HepG2 (cell line): Measurements from ENCODE around the gene HRG. TPM values are rescaled to one million over a fixed set of nuclear protein-coding genes. Genes with fewer than 3 reads are reported as not detected.

Source experiments
- DRAP1 ChIP-seq: IDR thresholded peaks from 2 replicates; pipeline ENCODE4 v1.6.1; 2016; ENCODE audit warnings: missing genetic modification reagents, missing compliant biosample characterization
- NFATC3 ChIP-seq: sonication (generic); formaldehyde crosslinking; IDR thresholded peaks from 2 replicates; pipeline ENCODE4 v1.5.1; 2020; ENCODE audit warnings: mild to moderate bottlenecking, missing genetic modification reagents
- PRDM15 ChIP-seq: sonication (generic); formaldehyde crosslinking; IDR thresholded peaks from 2 replicates; pipeline ENCODE4 v1.4.0; 2020; ENCODE audit warnings: missing genetic modification reagents
- REST ChIP-seq, 2 experiments: IDR thresholded peaks; 2 replicates each; pipeline ENCODE4 v1.6.1; 2011 to 2012; ENCODE audit warnings: low read length in 2 of 2, borderline replicate concordance in 1 of 2, low read depth in 1 of 2, mild to moderate bottlenecking in 1 of 2, moderate library complexity in 1 of 2
- SCMH1 ChIP-seq: sonication (generic); formaldehyde crosslinking; IDR thresholded peaks from 2 replicates; pipeline ENCODE4 v1.9.0; 2021; ENCODE audit warnings: missing genetic modification reagents, mild to moderate bottlenecking, borderline replicate concordance
- ZNF136 ChIP-seq: sonication (generic); formaldehyde crosslinking; IDR thresholded peaks from 2 replicates; pipeline ENCODE4 v1.8.1; 2022; ENCODE audit warnings: low read depth, mild to moderate bottlenecking, moderate library complexity, missing genetic modification reagents
- ZNF317 ChIP-seq: sonication (generic); formaldehyde crosslinking; IDR thresholded peaks from 2 replicates; pipeline ENCODE4 v1.5.0; 2020; ENCODE audit warnings: mild to moderate bottlenecking, missing genetic modification reagents
- ZNF563 ChIP-seq: sonication (generic); formaldehyde crosslinking; IDR thresholded peaks from 2 replicates; pipeline ENCODE4 v1.8.0; 2022; ENCODE audit warnings: mild to moderate bottlenecking, moderate library complexity, missing genetic modification reagents
- ZNF569 ChIP-seq: sonication (generic); formaldehyde crosslinking; IDR thresholded peaks from 2 replicates; pipeline ENCODE4 v1.5.0; 2020; ENCODE audit warnings: mild to moderate bottlenecking, missing genetic modification reagents, moderate library complexity, borderline replicate concordance
- ZNF687 ChIP-seq: sonication (generic); formaldehyde crosslinking; IDR thresholded peaks from 2 replicates; pipeline ENCODE4 v1.5.1; 2020; ENCODE audit warnings: mild to moderate bottlenecking, missing genetic modification reagents, moderate library complexity
- ZNF747 ChIP-seq: sonication (generic); formaldehyde crosslinking; IDR thresholded peaks from 2 replicates; pipeline ENCODE4 v1.8.1; 2023; ENCODE audit warnings: missing genetic modification reagents, mild to moderate bottlenecking, borderline replicate concordance
- ZNF841 ChIP-seq: sonication (generic); formaldehyde crosslinking; IDR thresholded peaks from 2 replicates; pipeline ENCODE4 v1.8.1; 2023; ENCODE audit warnings: missing genetic modification reagents, borderline replicate concordance
- polyA plus RNA-seq, 8 experiments: library from polyadenylated mRNA; depleted of rRNA in 3 of 8; stranded (reverse) in 7 of 8; unstranded in 1 of 8; fragments of >200 nt; fragmentation: Illumina TruSeq in 4 of 8; extraction: Trizol in 4 of 8; gene quantifications; 2 replicates each; pipeline versions ENCODE4 v1.2.1 to v1.2.3, GENCODE V29; 2011 to 2016; ENCODE audit warnings: low read depth in 4 of 8, missing spikeins in 1 of 8, mixed read lengths in 1 of 8; ENCODE audit not compliant: insufficient read depth in 1 of 8
- total RNA-seq, 5 experiments: library from RNA; depleted of rRNA; stranded (reverse); fragments of >200 nt; fragmentation: Illumina TruSeq; extraction: Trizol; gene quantifications; 2 replicates each; pipeline ENCODE4 v1.2.3, GENCODE V29; 2016; ENCODE audit warnings: low read depth in 1 of 5

HRG gene
- total and polyA plus RNA-seq, 2 of the 13 experiments (the other 11 are each of a cell fraction or from before 2014, with no cell fraction given): 0.09 to 0.11 TPM

- TF ChIP-seq ZNF687 (CRISPR knock-in tag) (no peak), ZNF317 (CRISPR knock-in tag) (no peak), ZNF563 (CRISPR knock-in tag) (no peak), PRDM15 (CRISPR knock-in tag) (no peak), REST (IDR thresholded peaks at IDR 0.05; ENCODE audit: borderline replicate concordance in 1 of 2, low read depth in 1 of 2, low read length in 2 of 2) (no peak), ZNF841 (CRISPR knock-in tag) (no peak), SCMH1 (CRISPR knock-in tag) (no peak), ZNF747 (CRISPR knock-in tag) (peak; percentile 29), DRAP1 (CRISPR knock-in tag) (no peak), ZNF136 (0 out of 2 replicates have a peak, but pooled peaks have one; percentile 15), ZNF569 (CRISPR knock-in tag) (no peak), NFATC3 (CRISPR knock-in tag) (no peak)
Measured at GRCh38 chr3:186619787-186620212, 46.0 kb upstream of the HRG start (continued).
